AG09319 (cell line): ENCODE results near the gene SLMAP.

Source experiments
- DNase-seq: peaks from one replicate; pipeline ENCODE4 v3.0.0-alpha.2; 2010; ENCODE audit warnings: low read depth; ENCODE audit errors: extremely low read depth
- TF ChIP-seq, protein P1 (sequence below): IDR thresholded peaks from 2 replicates; pipeline ENCODE4 v1.5.1; 2011; ENCODE audit warnings: low read depth, mild to moderate bottlenecking, inconsistent platforms, low read length, moderate library complexity

Gene SLMAP

GRCh38 chr3:57919987-57920386 lies 163.9 kb downstream of the SLMAP start:
- TF ChIP-seq, protein P1, sequence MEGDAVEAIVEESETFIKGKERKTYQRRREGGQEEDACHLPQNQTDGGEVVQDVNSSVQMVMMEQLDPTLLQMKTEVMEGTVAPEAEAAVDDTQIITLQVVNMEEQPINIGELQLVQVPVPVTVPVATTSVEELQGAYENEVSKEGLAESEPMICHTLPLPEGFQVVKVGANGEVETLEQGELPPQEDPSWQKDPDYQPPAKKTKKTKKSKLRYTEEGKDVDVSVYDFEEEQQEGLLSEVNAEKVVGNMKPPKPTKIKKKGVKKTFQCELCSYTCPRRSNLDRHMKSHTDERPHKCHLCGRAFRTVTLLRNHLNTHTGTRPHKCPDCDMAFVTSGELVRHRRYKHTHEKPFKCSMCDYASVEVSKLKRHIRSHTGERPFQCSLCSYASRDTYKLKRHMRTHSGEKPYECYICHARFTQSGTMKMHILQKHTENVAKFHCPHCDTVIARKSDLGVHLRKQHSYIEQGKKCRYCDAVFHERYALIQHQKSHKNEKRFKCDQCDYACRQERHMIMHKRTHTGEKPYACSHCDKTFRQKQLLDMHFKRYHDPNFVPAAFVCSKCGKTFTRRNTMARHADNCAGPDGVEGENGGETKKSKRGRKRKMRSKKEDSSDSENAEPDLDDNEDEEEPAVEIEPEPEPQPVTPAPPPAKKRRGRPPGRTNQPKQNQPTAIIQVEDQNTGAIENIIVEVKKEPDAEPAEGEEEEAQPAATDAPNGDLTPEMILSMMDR = no peak
- DNase-seq = no peak

DNA sequence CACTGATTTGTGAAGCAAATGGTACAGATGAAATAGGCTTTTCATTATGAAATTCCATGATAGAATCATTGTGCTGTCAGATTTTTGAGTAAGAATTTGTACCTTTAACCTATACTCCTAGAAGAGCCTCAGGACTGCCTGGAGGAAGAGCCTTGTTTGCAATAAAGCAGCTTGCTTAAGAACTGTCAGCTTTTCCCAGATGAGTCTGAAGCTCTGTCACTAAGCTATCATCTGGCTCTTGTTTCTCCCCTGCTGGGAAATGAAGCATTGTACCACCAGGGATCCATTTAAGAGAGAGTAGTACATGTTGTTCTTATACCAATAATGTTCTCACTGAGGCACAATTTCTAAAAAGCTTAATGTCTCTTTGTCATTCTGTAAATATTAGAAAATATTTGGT lies 167.0 kb downstream of the SLMAP start:
- DNase-seq = no peak
- TF ChIP-seq, protein P1 = no peak

DNA sequence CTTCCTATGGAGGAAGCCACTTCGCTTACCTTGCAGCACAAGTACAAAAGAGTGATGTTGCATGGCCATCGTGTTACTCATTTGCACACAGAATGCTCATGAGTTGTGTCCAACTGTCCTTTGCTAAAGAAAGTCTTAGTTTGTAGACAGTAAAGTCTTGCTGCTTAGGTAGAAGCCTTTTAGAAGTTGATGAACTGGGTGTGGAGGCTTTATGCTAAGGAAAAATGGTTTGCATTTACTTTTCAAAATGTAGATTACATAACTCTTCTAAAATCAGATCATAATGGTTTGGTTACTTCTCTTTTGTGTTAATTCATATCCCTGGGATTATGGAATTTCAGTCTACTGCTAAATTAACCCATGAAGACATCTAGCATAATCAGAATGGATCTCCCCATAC lies 167.6 kb downstream of the SLMAP start:
- TF ChIP-seq, protein P1 = no peak
- DNase-seq = no peak

DNA sequence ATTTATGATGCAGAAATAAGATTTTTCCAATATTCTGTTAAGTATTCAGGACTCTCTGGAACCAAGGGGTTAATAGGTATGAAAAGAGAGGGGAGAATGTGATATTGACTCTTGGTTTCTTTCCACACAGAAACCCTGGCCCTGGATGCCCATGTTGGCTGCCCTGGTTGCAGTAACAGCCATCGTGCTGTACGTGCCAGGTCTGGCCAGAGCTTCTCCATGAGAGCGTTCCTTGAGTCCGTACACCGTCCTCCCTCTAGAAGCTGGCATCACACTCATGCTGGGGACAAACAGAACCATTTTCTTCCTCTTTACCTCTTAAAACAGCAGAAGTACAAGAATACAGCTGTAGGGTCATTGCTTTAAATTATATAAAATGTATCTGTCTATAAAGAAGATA lies 171.1 kb downstream of the SLMAP start:
- DNase-seq = no peak

DNA sequence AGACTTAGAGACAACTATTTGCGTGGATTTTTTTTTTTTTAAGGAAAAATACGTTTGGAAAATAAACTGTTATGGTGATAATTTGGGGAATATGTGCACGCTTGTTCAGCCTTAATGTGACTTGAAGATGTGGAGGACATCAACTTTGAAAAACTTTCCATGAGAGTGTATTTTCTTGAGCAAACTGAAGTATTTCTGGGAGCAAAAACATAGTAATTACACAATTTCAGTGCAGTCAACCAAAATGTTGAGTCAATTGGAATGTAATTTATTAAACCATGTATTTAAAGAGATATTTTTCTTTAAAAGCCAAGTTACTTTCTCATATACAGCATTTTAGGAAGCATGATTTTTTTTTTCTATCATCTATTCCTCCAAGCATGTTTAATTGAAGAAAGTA lies 171.8 kb downstream of the SLMAP start:
- TF ChIP-seq, protein P1 = no peak
- no peak for DNase-seq

More for the DNA sequence above, 171.1 kb downstream of the SLMAP start:
- TF ChIP-seq, protein P1 = no peak

DNA sequence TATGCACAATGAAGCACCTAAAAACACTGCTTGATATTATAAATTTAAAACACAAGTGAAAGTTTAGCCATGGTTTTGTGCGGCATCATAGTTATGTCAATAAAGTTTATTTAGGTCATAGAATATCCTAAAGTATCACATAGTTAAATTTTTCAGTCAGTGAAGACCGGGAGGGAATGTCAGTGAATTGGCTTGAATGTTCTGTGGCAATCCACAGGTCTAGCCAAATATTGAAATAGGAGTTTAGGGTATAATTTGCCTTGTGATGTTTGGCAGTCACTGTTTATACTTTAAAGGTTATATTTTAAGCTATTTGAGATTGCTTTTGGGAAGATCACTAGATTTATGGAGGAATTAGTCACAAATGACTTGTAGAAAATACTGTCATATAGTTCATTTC lies 172.4 kb downstream of the SLMAP start:
- TF ChIP-seq, protein P1 = no peak
- no peak for DNase-seq

GRCh38 chr3:57929988-57930387 lies 173.9 kb downstream of the SLMAP start:
- TF ChIP-seq, protein P1 = no peak
- no peak for DNase-seq
